ENCODE data around the gene ATP2B1. TPM values are rescaled to one million over a fixed set of nuclear protein-coding genes. Genes with fewer than 3 reads are reported as not detected.

ATP2B1 gene
- total and polyA plus RNA-seq, 2 of the 13 experiments (the other 11 are each of a cell fraction or from before 2014, with no cell fraction given): 12.1 to 60.2 TPM

DNA sequence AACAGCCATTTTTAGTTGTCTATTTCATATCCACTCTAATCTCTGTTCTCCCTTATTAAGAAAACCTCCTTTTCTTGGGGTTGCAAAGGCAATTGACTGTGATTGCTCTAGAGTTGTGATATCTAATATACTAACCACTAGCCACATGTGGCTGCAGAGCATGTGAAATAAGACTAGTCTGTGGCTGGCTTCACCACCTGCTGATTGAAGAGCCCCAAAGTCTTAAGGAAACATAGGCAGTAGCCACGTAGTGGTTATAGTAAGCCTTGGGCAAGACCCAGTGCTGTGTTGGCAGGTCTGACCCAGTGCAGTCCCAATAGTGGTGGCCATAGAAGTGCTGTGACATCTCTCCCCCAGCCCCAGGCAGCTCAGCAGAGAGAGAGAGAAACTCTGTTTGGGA lies 28.4 kb upstream of the ATP2B1 start:
- Histone ChIP-seq H3K27me3 (ENCODE audit: control insufficient read depth in 1 of 2, insufficient read depth in 2 of 2, low read length in 2 of 2) (no peaks in the 10 kb centered on the region), H2AFZ (ENCODE audit: low read length) (no peak overlapping the region), H3K27ac (ENCODE audit: extremely low read length, insufficient read depth, low read length) (no peak overlapping the region), H3K4me1 (ENCODE audit: insufficient read depth, low read length) (no peaks in the 10 kb centered on the region), H3K9ac (ENCODE audit: insufficient read depth, low read depth, low read length) (no peak overlapping the region), H4K20me1 (ENCODE audit: insufficient read depth, low read length) (no peaks in the 10 kb centered on the region), H3K4me3 (replicated peaks in 1 of 3; ENCODE audit: insufficient read depth in 1 of 3, low read depth in 2 of 3, low read length in 3 of 3) (no peak overlapping the region), H3K79me2 (ENCODE audit: insufficient read depth, low read length) (no peaks in the 10 kb centered on the region), H3K9me3 (ENCODE audit: low read length) (no peaks in the 10 kb centered on the region), H3K4me2 (ENCODE audit: low read depth, low read length) (no peak overlapping the region), H3K36me3 (replicated peaks in 1 of 2; ENCODE audit: control insufficient read depth in 1 of 2, insufficient read depth in 2 of 2, low read length in 2 of 2) (no peaks in the 10 kb centered on the region)
- POLR2A ChIA-PET: no interaction called here
- intact Hi-C loops (cut with micrococcal nuclease; ENCODE audit: unreplicated experiment): no loop called here
- CTCF ChIA-PET (ENCODE audit: low intra/inter-chr PET ratio, low total read pairs): no interaction called here
- FAIRE-seq (no peak), DNase-seq (ENCODE audit: low spot score) (no peak), ATAC-seq (no peak)
- BruUV-seq (replicated peaks): no TSS peak
- WGBS (ENCODE audit: low lambda C conversion rate): 11% methylated on average over 1 of the region's 1 CpG
- in situ Hi-C loops (cut with HindIII; ENCODE audit: extremely low pct_ligation_motif_present, low pct_unique_long_range_greater_than_20kb): no loop called here
- TF ChIP-seq ZNF382 (CRISPR knock-in tag; IDR thresholded peaks at IDR 0.05; ENCODE audit: borderline replicate concordance) (no peak), ZNF558 (CRISPR knock-in tag; IDR thresholded peaks at IDR 0.05; ENCODE audit: borderline replicate concordance) (no peak), ZC3H13 (CRISPR knock-in tag; IDR thresholded peaks at IDR 0.05) (no peak), KDM2A (CRISPR knock-in tag; IDR thresholded peaks at IDR 0.05; ENCODE audit: borderline replicate concordance, low read depth) (no peak), FOXJ3 (CRISPR knock-in tag; IDR thresholded peaks at IDR 0.05; ENCODE audit: borderline replicate concordance) (no peak), SIX1 (CRISPR knock-in tag; IDR thresholded peaks at IDR 0.05; ENCODE audit: borderline replicate concordance) (no peak), ZNF564 (CRISPR knock-in tag; IDR thresholded peaks at IDR 0.05) (no peak), ZSCAN25 (CRISPR knock-in tag; IDR thresholded peaks at IDR 0.05) (no peak), POLR2A (IDR thresholded peaks at IDR 0.05; ENCODE audit: insufficient read depth in 1 of 2, low read depth in 2 of 2, low read length in 2 of 2) (no peak), KLF15 (CRISPR knock-in tag; IDR thresholded peaks at IDR 0.05; ENCODE audit: borderline replicate concordance) (no peak), ZSCAN20 (CRISPR knock-in tag; IDR thresholded peaks at IDR 0.05; ENCODE audit: borderline replicate concordance) (no peak), ZNF883 (CRISPR knock-in tag; IDR thresholded peaks at IDR 0.05; ENCODE audit: not compliant biosample characterization) (no peak)
- TF ChIP-seq, protein P1, sequence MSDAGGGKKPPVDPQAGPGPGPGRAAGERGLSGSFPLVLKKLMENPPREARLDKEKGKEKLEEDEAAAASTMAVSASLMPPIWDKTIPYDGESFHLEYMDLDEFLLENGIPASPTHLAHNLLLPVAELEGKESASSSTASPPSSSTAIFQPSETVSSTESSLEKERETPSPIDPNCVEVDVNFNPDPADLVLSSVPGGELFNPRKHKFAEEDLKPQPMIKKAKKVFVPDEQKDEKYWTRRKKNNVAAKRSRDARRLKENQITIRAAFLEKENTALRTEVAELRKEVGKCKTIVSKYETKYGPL (CRISPR knock-in tag; IDR thresholded peaks at IDR 0.05): no peak
- TF ChIP-seq, protein P2, sequence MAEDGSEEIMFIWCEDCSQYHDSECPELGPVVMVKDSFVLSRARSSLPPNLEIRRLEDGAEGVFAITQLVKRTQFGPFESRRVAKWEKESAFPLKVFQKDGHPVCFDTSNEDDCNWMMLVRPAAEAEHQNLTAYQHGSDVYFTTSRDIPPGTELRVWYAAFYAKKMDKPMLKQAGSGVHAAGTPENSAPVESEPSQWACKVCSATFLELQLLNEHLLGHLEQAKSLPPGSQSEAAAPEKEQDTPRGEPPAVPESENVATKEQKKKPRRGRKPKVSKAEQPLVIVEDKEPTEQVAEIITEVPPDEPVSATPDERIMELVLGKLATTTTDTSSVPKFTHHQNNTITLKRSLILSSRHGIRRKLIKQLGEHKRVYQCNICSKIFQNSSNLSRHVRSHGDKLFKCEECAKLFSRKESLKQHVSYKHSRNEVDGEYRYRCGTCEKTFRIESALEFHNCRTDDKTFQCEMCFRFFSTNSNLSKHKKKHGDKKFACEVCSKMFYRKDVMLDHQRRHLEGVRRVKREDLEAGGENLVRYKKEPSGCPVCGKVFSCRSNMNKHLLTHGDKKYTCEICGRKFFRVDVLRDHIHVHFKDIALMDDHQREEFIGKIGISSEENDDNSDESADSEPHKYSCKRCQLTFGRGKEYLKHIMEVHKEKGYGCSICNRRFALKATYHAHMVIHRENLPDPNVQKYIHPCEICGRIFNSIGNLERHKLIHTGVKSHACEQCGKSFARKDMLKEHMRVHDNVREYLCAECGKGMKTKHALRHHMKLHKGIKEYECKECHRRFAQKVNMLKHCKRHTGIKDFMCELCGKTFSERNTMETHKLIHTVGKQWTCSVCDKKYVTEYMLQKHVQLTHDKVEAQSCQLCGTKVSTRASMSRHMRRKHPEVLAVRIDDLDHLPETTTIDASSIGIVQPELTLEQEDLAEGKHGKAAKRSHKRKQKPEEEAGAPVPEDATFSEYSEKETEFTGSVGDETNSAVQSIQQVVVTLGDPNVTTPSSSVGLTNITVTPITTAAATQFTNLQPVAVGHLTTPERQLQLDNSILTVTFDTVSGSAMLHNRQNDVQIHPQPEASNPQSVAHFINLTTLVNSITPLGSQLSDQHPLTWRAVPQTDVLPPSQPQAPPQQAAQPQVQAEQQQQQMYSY (CRISPR knock-in tag; IDR thresholded peaks at IDR 0.05): no peak
